Measurements from ENCODE around the gene MTNR1B. TPM values are rescaled to one million over a fixed set of nuclear protein-coding genes. Genes with fewer than 3 reads are reported as not detected.
A peak's percentile ranks its signal among the peaks of the same experiment; 100 is the strongest.

MTNR1B gene
- total and polyA plus RNA-seq, 5 donors from 2014 or later: not detected

- Histone ChIP-seq H3K36me3 (ENCODE audit: control insufficient read depth, insufficient read depth, low read length) (no peaks in the 10 kb centered on the region), H3K4me3 (ENCODE audit: low read depth, low read length) (no peak overlapping the region), H3K9me3 (ENCODE audit: control insufficient read depth in 2 of 2, low read length in 2 of 2) (no peaks in the 10 kb centered on the region), H3K27me3 (ENCODE audit: control insufficient read depth, insufficient read depth, low read length) (no peaks in the 10 kb centered on the region), H3K27ac (ENCODE audit: insufficient read depth, low read length, poor library complexity, severe bottlenecking) (no peak overlapping the region), H3K4me1 (ENCODE audit: control insufficient read depth, insufficient read depth, low read length, poor library complexity, severe bottlenecking) (no peaks in the 10 kb centered on the region)
- no peak overlapping the region for H3K4me3 Mint-ChIP-seq
- H3K27ac Mint-ChIP-seq: no peak overlapping the region
- H3K9me3 Mint-ChIP-seq: peaks cover 0 to 7% (median 1%) of the 10 kb centered on the region in 7 donors
- DNase-seq (peak in 1 of 3 donors; percentile 23), ATAC-seq (ENCODE audit: low read depth in 2 of 2) (no peak)
- no peaks in the 10 kb centered on the region for H3K4me1 Mint-ChIP-seq
- no peaks in the 10 kb centered on the region for H3K36me3 Mint-ChIP-seq
- no peaks in the 10 kb centered on the region for H3K27me3 Mint-ChIP-seq
Measured at GRCh38 chr11:92941676-92942571, 27.5 kb upstream of the MTNR1B start.

- H3K4me1 Mint-ChIP-seq: no peaks in the 10 kb centered on the region
- H3K27ac Mint-ChIP-seq: no peak overlapping the region
- no peak overlapping the region for H3K4me3 Mint-ChIP-seq
- ATAC-seq (ENCODE audit: low read depth in 2 of 2) (no peak), DNase-seq (no peak)
- Histone ChIP-seq H3K36me3 (ENCODE audit: control insufficient read depth, insufficient read depth, low read length) (no peaks in the 10 kb centered on the region), H3K27ac (ENCODE audit: insufficient read depth, low read length, poor library complexity, severe bottlenecking) (no peak overlapping the region), H3K9me3 (ENCODE audit: control insufficient read depth in 2 of 2, low read length in 2 of 2) (no peaks in the 10 kb centered on the region), H3K4me1 (ENCODE audit: control insufficient read depth, insufficient read depth, low read length, poor library complexity, severe bottlenecking) (no peaks in the 10 kb centered on the region), H3K4me3 (ENCODE audit: low read depth, low read length) (no peak overlapping the region), H3K27me3 (ENCODE audit: control insufficient read depth, insufficient read depth, low read length) (no peaks in the 10 kb centered on the region)
- H3K27me3 Mint-ChIP-seq: no peaks in the 10 kb centered on the region
- no peaks in the 10 kb centered on the region for H3K36me3 Mint-ChIP-seq
- H3K9me3 Mint-ChIP-seq: peaks cover 1 to 20% (median 13%) of the 10 kb centered on the region in 7 donors
Measured at GRCh38 chr11:92946707-92947106, 22.7 kb upstream of the MTNR1B start.

DNA sequence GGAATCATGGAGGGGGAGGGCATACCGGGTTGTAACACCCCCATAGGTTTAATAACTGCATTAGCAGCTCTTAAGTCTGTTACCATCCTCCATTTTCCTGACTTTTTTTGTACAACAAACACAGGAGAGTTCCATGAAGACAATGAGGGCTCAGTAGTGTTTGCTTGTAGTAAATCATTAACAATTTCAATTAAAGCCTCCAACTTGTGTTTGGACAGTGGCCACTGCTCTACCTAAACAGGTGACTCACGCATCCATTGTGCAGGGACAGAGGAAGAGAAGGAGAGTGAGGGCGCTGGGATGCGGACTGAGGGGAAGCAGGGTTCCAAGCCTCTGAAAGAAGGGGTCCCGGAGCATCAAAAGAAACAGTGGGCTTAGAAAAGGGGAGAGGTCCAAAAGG, 21.3 kb upstream of the MTNR1B start:
- Mint-ChIP-seq H3K4me3 (no peak overlapping the region), H3K27me3 (no peaks in the 10 kb centered on the region), H3K27ac (no peak overlapping the region), H3K4me1 (no peaks in the 10 kb centered on the region), H3K9me3 (peaks cover 1 to 20% (median 12%) of the 10 kb centered on the region in 7 donors), H3K36me3 (no peaks in the 10 kb centered on the region)
- Histone ChIP-seq H3K4me3 (ENCODE audit: low read depth, low read length) (no peak overlapping the region), H3K9me3 (ENCODE audit: control insufficient read depth in 2 of 2, low read length in 2 of 2) (no peaks in the 10 kb centered on the region), H3K36me3 (ENCODE audit: control insufficient read depth, insufficient read depth, low read length) (no peaks in the 10 kb centered on the region), H3K27ac (ENCODE audit: insufficient read depth, low read length, poor library complexity, severe bottlenecking) (no peak overlapping the region), H3K27me3 (ENCODE audit: control insufficient read depth, insufficient read depth, low read length) (no peaks in the 10 kb centered on the region), H3K4me1 (ENCODE audit: control insufficient read depth, insufficient read depth, low read length, poor library complexity, severe bottlenecking) (no peaks in the 10 kb centered on the region)
- no peak for ATAC-seq (ENCODE audit: low read depth in 2 of 2)
- DNase-seq: no peak

GRCh38 chr11:92954003-92954402, 15.4 kb upstream of the MTNR1B start:
- Histone ChIP-seq H3K4me3 (ENCODE audit: low read depth, low read length) (no peak overlapping the region), H3K9me3 (ENCODE audit: control insufficient read depth in 2 of 2, low read length in 2 of 2) (no peaks in the 10 kb centered on the region), H3K4me1 (ENCODE audit: control insufficient read depth, insufficient read depth, low read length, poor library complexity, severe bottlenecking) (no peaks in the 10 kb centered on the region), H3K36me3 (ENCODE audit: control insufficient read depth, insufficient read depth, low read length) (no peaks in the 10 kb centered on the region), H3K27ac (ENCODE audit: insufficient read depth, low read length, poor library complexity, severe bottlenecking) (no peak overlapping the region), H3K27me3 (ENCODE audit: control insufficient read depth, insufficient read depth, low read length) (no peaks in the 10 kb centered on the region)
- DNase-seq: no peak
- no peaks in the 10 kb centered on the region for H3K4me1 Mint-ChIP-seq
- no peak overlapping the region for H3K4me3 Mint-ChIP-seq
- ATAC-seq (ENCODE audit: low read depth in 2 of 2): no peak
- no peak overlapping the region for H3K27ac Mint-ChIP-seq
- H3K9me3 Mint-ChIP-seq: peaks cover 0 to 8% (median under 1%) of the 10 kb centered on the region in 7 donors
- H3K27me3 Mint-ChIP-seq: peaks cover 4% of the 10 kb centered on the region
- no peaks in the 10 kb centered on the region for H3K36me3 Mint-ChIP-seq

GRCh38 chr11:92955860-92956259, 13.6 kb upstream of the MTNR1B start:
- Mint-ChIP-seq H3K27me3 (peaks cover 4% of the 10 kb centered on the region), H3K9me3 (peaks cover 0 to 2% (median 0%) of the 10 kb centered on the region in 7 donors), H3K4me3 (no peak overlapping the region), H3K4me1 (no peaks in the 10 kb centered on the region), H3K36me3 (no peaks in the 10 kb centered on the region), H3K27ac (no peak overlapping the region)
- Histone ChIP-seq H3K27ac (ENCODE audit: insufficient read depth, low read length, poor library complexity, severe bottlenecking) (no peak overlapping the region), H3K27me3 (ENCODE audit: control insufficient read depth, insufficient read depth, low read length) (no peaks in the 10 kb centered on the region), H3K4me1 (ENCODE audit: control insufficient read depth, insufficient read depth, low read length, poor library complexity, severe bottlenecking) (no peaks in the 10 kb centered on the region), H3K36me3 (ENCODE audit: control insufficient read depth, insufficient read depth, low read length) (no peaks in the 10 kb centered on the region), H3K9me3 (ENCODE audit: control insufficient read depth in 2 of 2, low read length in 2 of 2) (no peaks in the 10 kb centered on the region), H3K4me3 (ENCODE audit: low read depth, low read length) (no peak overlapping the region)
- no peak for DNase-seq
- ATAC-seq (ENCODE audit: low read depth in 2 of 2): no peak

DNA sequence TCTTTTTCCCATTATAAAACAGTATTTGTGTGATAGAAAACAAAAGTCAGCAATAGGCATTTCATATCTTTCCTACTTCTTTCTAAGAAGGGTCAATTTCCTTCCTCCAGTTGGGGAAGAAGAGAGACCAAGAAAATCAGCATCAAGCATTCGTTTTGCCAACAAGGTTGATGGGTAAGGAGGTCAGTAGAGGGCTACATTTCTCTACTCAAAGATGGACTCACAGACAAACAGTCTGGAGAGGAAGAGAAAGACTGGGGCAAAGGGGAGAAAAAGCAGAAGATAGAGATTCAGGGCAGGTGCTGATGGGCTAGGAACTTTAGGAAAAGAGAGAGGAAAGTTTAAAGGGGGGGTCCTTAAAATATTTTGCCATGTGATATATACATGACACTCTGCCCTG, 8.6 kb upstream of the MTNR1B start:
- Histone ChIP-seq H3K4me1 (ENCODE audit: control insufficient read depth, insufficient read depth, low read length, poor library complexity, severe bottlenecking) (no peaks in the 10 kb centered on the region), H3K4me3 (ENCODE audit: low read depth, low read length) (no peak overlapping the region), H3K27ac (ENCODE audit: insufficient read depth, low read length, poor library complexity, severe bottlenecking) (no peak overlapping the region), H3K27me3 (ENCODE audit: control insufficient read depth, insufficient read depth, low read length) (no peaks in the 10 kb centered on the region), H3K36me3 (ENCODE audit: control insufficient read depth, insufficient read depth, low read length) (no peaks in the 10 kb centered on the region), H3K9me3 (ENCODE audit: control insufficient read depth in 2 of 2, low read length in 2 of 2) (no peaks in the 10 kb centered on the region)
- H3K27ac Mint-ChIP-seq: no peak overlapping the region
- no peaks in the 10 kb centered on the region for H3K36me3 Mint-ChIP-seq
- peaks cover 0 to 7% (median 0%) of the 10 kb centered on the region in 7 donors for H3K9me3 Mint-ChIP-seq
- H3K4me1 Mint-ChIP-seq: no peaks in the 10 kb centered on the region
- H3K4me3 Mint-ChIP-seq: no peak overlapping the region
- H3K27me3 Mint-ChIP-seq: peaks cover 4% of the 10 kb centered on the region
- DNase-seq (no peak), ATAC-seq (ENCODE audit: low read depth in 2 of 2) (no peak)

- Mint-ChIP-seq H3K36me3 (no peaks in the 10 kb centered on the region), H3K9me3 (peaks cover 0 to 7% (median 0%) of the 10 kb centered on the region in 7 donors), H3K4me1 (no peaks in the 10 kb centered on the region), H3K27me3 (peaks cover 1% of the 10 kb centered on the region), H3K4me3 (no peak overlapping the region), H3K27ac (no peak overlapping the region)
- Histone ChIP-seq H3K36me3 (ENCODE audit: control insufficient read depth, insufficient read depth, low read length) (no peaks in the 10 kb centered on the region), H3K27me3 (ENCODE audit: control insufficient read depth, insufficient read depth, low read length) (no peaks in the 10 kb centered on the region), H3K4me1 (ENCODE audit: control insufficient read depth, insufficient read depth, low read length, poor library complexity, severe bottlenecking) (no peaks in the 10 kb centered on the region), H3K9me3 (ENCODE audit: control insufficient read depth in 2 of 2, low read length in 2 of 2) (no peaks in the 10 kb centered on the region), H3K4me3 (ENCODE audit: low read depth, low read length) (no peak overlapping the region), H3K27ac (ENCODE audit: insufficient read depth, low read length, poor library complexity, severe bottlenecking) (no peak overlapping the region)
- DNase-seq: no peak
- ATAC-seq (ENCODE audit: low read depth in 2 of 2): no peak
Measured at GRCh38 chr11:92962446-92962845, 7.0 kb upstream of the MTNR1B start.

DNA sequence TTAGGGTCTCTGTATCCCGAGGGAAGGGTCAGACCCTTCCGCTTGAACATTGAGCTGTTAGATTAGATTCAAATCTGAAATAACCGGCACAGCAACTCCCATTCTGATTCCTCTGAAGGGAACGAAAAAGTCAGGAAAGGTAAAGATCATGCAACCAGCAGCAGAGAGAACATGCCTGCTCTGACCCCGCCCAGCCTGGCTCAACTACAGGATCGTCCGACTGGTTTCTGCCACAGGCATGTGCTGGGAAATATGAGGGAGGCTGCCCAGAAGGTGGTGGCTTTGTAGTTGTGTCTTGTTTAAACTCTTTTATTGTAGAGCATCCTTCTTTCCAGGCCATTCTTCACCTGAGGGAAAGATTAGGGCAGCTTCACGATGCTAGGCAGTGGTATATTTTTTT, 5.0 kb upstream of the MTNR1B start:
- no peaks in the 10 kb centered on the region for H3K27me3 Mint-ChIP-seq
- H3K36me3 ChIP-seq (ENCODE audit: control insufficient read depth, insufficient read depth, low read length): no peaks in the 10 kb centered on the region
- no peaks in the 10 kb centered on the region for H3K9me3 ChIP-seq (ENCODE audit: control insufficient read depth in 2 of 2, low read length in 2 of 2)
- no peak overlapping the region for H3K27ac Mint-ChIP-seq
- DNase-seq: no peak
- no peaks in the 10 kb centered on the region for H3K4me1 ChIP-seq (ENCODE audit: control insufficient read depth, insufficient read depth, low read length, poor library complexity, severe bottlenecking)
- H3K27ac ChIP-seq (ENCODE audit: insufficient read depth, low read length, poor library complexity, severe bottlenecking): no peak overlapping the region
- H3K4me3 ChIP-seq (ENCODE audit: low read depth, low read length): no peak overlapping the region
- no peak overlapping the region for H3K4me3 Mint-ChIP-seq
- no peaks in the 10 kb centered on the region for H3K27me3 ChIP-seq (ENCODE audit: control insufficient read depth, insufficient read depth, low read length)
- peaks cover 0 to 7% (median 0%) of the 10 kb centered on the region in 7 donors for H3K9me3 Mint-ChIP-seq
- ATAC-seq (ENCODE audit: low read depth in 2 of 2): no peak
- H3K4me1 Mint-ChIP-seq: no peaks in the 10 kb centered on the region
- no peaks in the 10 kb centered on the region for H3K36me3 Mint-ChIP-seq

Data from CD4-positive, CD25-positive, alpha-beta regulatory T cell (primary cell).